ENCODE results near the gene MTMR3.

Gene MTMR3

DNA sequence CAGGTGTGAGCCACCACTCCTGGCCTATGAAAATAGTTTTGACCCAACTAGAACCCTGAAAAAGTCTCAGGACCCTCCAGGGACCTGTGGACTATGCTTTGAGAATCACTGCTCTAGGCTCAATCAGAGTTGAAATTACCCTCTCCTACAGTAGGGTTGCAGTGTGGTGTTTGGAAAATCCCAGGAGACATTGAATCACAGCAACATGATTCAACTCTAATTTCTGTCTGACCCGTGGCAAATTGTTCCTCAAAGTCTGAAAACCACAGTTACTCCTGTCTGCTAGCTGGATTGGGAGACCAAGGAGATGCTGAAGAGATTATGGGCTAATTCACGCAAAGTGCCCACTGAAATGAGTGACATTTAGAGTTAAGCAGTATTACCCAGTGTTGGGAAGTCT is 5.4 kb upstream of the MTMR3 start:
- ATAC-seq (ENCODE audit: low read depth) (no peak), DNase-seq (ENCODE audit: low spot score) (no peak)
- Histone ChIP-seq H3K9me3 (ENCODE audit: severe bottlenecking) (no peaks in the 10 kb centered on the region), H3K27ac (ENCODE audit: poor library complexity, severe bottlenecking) (no peak overlapping the region), H3K36me3 (ENCODE audit: low read depth) (no peaks in the 10 kb centered on the region), H3K4me3 (ENCODE audit: severe bottlenecking) (no peak overlapping the region), H3K27me3 (ENCODE audit: insufficient read depth, poor library complexity, severe bottlenecking) (no peaks in the 10 kb centered on the region), H3K4me1 (ENCODE audit: insufficient read depth, poor library complexity, severe bottlenecking) (no peaks in the 10 kb centered on the region)
- TF ChIP-seq, protein P1, sequence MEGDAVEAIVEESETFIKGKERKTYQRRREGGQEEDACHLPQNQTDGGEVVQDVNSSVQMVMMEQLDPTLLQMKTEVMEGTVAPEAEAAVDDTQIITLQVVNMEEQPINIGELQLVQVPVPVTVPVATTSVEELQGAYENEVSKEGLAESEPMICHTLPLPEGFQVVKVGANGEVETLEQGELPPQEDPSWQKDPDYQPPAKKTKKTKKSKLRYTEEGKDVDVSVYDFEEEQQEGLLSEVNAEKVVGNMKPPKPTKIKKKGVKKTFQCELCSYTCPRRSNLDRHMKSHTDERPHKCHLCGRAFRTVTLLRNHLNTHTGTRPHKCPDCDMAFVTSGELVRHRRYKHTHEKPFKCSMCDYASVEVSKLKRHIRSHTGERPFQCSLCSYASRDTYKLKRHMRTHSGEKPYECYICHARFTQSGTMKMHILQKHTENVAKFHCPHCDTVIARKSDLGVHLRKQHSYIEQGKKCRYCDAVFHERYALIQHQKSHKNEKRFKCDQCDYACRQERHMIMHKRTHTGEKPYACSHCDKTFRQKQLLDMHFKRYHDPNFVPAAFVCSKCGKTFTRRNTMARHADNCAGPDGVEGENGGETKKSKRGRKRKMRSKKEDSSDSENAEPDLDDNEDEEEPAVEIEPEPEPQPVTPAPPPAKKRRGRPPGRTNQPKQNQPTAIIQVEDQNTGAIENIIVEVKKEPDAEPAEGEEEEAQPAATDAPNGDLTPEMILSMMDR (IDR thresholded peaks at IDR 0.05; ENCODE audit: poor library complexity, severe bottlenecking) = no peak

DNA sequence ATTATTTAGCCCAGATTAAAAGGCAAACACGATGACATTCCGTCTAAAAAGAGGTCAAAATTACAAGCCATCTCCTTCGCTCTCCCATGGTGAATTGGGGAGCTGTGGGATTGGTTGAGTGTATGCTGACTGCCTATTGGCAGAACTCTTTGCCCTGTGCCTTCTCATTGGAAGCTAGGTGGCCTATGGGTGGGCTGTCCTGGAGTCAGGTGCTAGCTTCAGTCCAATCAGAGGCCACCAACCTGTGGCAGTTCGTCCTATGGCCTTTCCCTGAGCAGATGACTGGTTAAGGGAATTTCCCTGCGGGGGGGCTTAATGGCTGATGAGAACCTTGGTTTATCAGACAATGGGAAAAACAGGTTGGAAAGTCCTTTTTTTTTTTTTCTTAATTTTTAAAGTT is 3.2 kb upstream of the MTMR3 start:
- no peak for ATAC-seq (ENCODE audit: low read depth)
- TF ChIP-seq, protein P1 (IDR thresholded peaks at IDR 0.05; ENCODE audit: poor library complexity, severe bottlenecking) = no peak
- H3K9me3 ChIP-seq (ENCODE audit: severe bottlenecking) = no peaks in the 10 kb centered on the region
- H3K36me3 ChIP-seq (ENCODE audit: low read depth) = no peaks in the 10 kb centered on the region
- H3K4me3 ChIP-seq (ENCODE audit: severe bottlenecking) = no peak overlapping the region
- no peaks in the 10 kb centered on the region for H3K27me3 ChIP-seq (ENCODE audit: insufficient read depth, poor library complexity, severe bottlenecking)
- DNase-seq (ENCODE audit: low spot score) = no peak
- no peaks in the 10 kb centered on the region for H3K4me1 ChIP-seq (ENCODE audit: insufficient read depth, poor library complexity, severe bottlenecking)
- H3K27ac ChIP-seq (ENCODE audit: poor library complexity, severe bottlenecking) = no peak overlapping the region

DNA sequence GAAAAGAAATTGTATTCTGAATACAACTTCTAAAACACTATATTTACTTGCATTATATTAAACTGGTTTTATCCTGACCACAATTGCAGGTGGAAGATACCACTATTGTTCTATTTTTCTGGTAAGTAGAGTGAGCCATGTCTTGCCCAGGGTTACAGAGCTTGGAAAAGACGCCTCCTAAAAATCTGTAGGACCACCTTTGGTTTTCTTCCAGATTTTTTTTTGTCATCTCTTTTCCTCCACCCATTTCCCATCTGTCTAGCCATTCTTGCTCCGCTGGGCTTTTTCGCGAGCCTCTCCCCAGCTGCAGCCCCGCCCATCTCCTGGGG is 294 bp upstream of the MTMR3 start:
- TF ChIP-seq, protein P1 (IDR thresholded peaks at IDR 0.05; ENCODE audit: poor library complexity, severe bottlenecking) = no peak
- ATAC-seq (ENCODE audit: low read depth) (peak; percentile 76; the same call in 2 of the 3 replicates), DNase-seq (ENCODE audit: low spot score) (no peak)
- Histone ChIP-seq H3K27me3 (ENCODE audit: insufficient read depth, poor library complexity, severe bottlenecking) (no peaks in the 10 kb centered on the region), H3K27ac (ENCODE audit: poor library complexity, severe bottlenecking) (peak overlapping the region; percentile 63), H3K9me3 (ENCODE audit: severe bottlenecking) (no peaks in the 10 kb centered on the region), H3K4me1 (ENCODE audit: insufficient read depth, poor library complexity, severe bottlenecking) (peaks cover 2% of the 10 kb centered on the region), H3K4me3 (ENCODE audit: severe bottlenecking) (peak overlapping the region; percentile 99), H3K36me3 (ENCODE audit: low read depth) (no peaks in the 10 kb centered on the region)

DNA sequence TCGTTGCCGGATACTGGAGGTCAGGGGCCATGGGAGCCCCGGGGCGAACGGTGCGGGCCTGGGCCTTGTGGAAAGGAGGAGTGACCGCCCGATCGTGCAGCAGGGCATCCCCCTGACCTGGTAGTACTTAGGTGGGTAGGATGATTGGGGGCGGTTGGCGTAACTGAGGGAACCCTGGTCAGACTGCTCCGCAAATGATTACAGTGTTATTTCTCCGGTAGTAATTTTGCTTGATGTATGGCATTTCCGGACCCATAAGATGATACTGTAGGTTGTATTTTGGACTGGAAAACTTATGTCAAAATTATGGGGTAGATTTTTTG is 762 bp downstream of the MTMR3 start:
- H3K9me3 ChIP-seq (ENCODE audit: severe bottlenecking) = no peaks in the 10 kb centered on the region
- TF ChIP-seq, protein P1 (IDR thresholded peaks at IDR 0.05; ENCODE audit: poor library complexity, severe bottlenecking) = no peak
- peaks cover 2% of the 10 kb centered on the region for H3K4me1 ChIP-seq (ENCODE audit: insufficient read depth, poor library complexity, severe bottlenecking)
- no peaks in the 10 kb centered on the region for H3K36me3 ChIP-seq (ENCODE audit: low read depth)
- ATAC-seq (ENCODE audit: low read depth) (peak; percentile 14; the same call in 2 of the 3 replicates), DNase-seq (ENCODE audit: low spot score) (no peak)
- peak overlapping the region; percentile 63 for H3K27ac ChIP-seq (ENCODE audit: poor library complexity, severe bottlenecking)
- H3K27me3 ChIP-seq (ENCODE audit: insufficient read depth, poor library complexity, severe bottlenecking) = no peaks in the 10 kb centered on the region
- H3K4me3 ChIP-seq (ENCODE audit: severe bottlenecking) = peak overlapping the region; percentile 99

DNA sequence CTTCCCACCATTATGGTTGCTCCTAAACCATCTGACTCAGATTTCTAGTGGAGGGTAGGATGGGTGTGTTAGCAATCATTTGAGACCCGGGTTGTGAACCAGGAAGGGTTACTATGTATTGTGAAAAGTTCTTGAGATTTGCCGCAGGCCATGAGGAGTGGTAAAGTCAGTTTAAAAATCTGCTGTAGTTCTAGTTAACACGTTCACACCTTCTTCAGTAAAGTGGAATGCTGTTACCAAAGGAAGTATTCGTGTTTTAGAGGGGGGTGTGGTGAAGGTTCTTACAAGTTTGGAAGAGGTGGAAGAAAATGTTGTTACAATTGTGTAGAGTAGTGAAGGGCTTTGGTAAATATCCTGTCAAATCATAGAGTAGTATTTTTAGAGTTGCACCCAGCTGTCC is 2.6 kb downstream of the MTMR3 start:
- no peaks in the 10 kb centered on the region for H3K9me3 ChIP-seq (ENCODE audit: severe bottlenecking)
- no peaks in the 10 kb centered on the region for H3K36me3 ChIP-seq (ENCODE audit: low read depth)
- no peak overlapping the region for H3K4me3 ChIP-seq (ENCODE audit: severe bottlenecking)
- H3K27me3 ChIP-seq (ENCODE audit: insufficient read depth, poor library complexity, severe bottlenecking) = no peaks in the 10 kb centered on the region
- peaks cover 2% of the 10 kb centered on the region for H3K4me1 ChIP-seq (ENCODE audit: insufficient read depth, poor library complexity, severe bottlenecking)
- no peak for DNase-seq (ENCODE audit: low spot score)
- TF ChIP-seq, protein P1 (IDR thresholded peaks at IDR 0.05; ENCODE audit: poor library complexity, severe bottlenecking) = no peak
- ATAC-seq (ENCODE audit: low read depth) = no peak
- H3K27ac ChIP-seq (ENCODE audit: poor library complexity, severe bottlenecking) = no peak overlapping the region
